ENCODE results near the gene CRISPLD2. TPM values are rescaled to one million over a fixed set of nuclear protein-coding genes. Genes with fewer than 3 reads are reported as not detected.

Gene CRISPLD2
- polyA plus RNA-seq, 1 donor from 2014 or later: 0.06 TPM

GRCh38 chr16:84825896-84826557 lies 6.2 kb downstream of the CRISPLD2 start:
- H3K4me3 ChIP-seq (ENCODE audit: low read length): no peak overlapping the region
- peaks cover 4% of the 10 kb centered on the region for H3K27me3 ChIP-seq (ENCODE audit: insufficient read depth, low read depth, low read length)
- no peaks in the 10 kb centered on the region for H3K79me2 ChIP-seq (replicated peaks; ENCODE audit: insufficient read depth, low read length)
- no peak overlapping the region for H3K9ac ChIP-seq (ENCODE audit: low read length)
- H3K9me2 ChIP-seq (ENCODE audit: insufficient read depth, low read length): no peaks in the 10 kb centered on the region
- H3K27ac ChIP-seq (ENCODE audit: low read length): no peak overlapping the region
- no peaks in the 10 kb centered on the region for H3F3A ChIP-seq (ENCODE audit: insufficient read depth, low read length, poor library complexity, severe bottlenecking)
- TF ChIP-seq SMC3 (conservative IDR thresholded peaks at IDR 0.05; ENCODE audit: poor library complexity): no peak
- no peak for TF ChIP-seq MXI1 (conservative IDR thresholded peaks at IDR 0.05; ENCODE audit: poor library complexity, severe bottlenecking)
- no peak for TF ChIP-seq TAF1 (IDR thresholded peaks at IDR 0.05; ENCODE audit: low read depth)
- no peak for TF ChIP-seq POLR2AphosphoS5 (IDR thresholded peaks at IDR 0.05)
- H2AFZ ChIP-seq (ENCODE audit: low read depth, low read length): no peak overlapping the region
- no peaks in the 10 kb centered on the region for H3K9me3 ChIP-seq (ENCODE audit: low read length)
- H4K20me1 ChIP-seq (ENCODE audit: insufficient read depth): no peaks in the 10 kb centered on the region
- no peak overlapping the region for H3K4me2 ChIP-seq (ENCODE audit: low read length)
- no peaks in the 10 kb centered on the region for H3K36me3 ChIP-seq (ENCODE audit: insufficient read depth, low read length)

DNA sequence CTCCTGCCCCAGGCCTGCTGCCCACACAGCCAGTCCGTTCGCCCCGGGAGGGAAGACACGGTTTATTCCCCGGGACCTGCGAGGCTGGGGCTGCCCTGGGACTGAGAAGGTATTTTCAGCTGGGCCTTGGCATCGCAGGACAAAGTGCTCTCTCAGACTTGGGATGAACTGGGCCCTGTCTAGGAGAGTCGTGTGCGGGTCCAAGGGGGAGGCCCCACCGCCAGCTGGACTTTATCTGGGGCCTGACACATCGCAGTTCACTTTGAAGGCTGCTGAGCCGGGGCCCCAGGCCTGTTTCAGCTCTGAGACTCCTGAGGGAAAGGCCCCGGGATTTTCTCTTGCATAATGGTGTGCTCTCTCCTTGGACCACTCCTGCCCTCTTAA lies 6.8 kb downstream of the CRISPLD2 start:
- H3K9ac ChIP-seq (ENCODE audit: low read length): no peak overlapping the region
- no peak overlapping the region for H3K27ac ChIP-seq (ENCODE audit: low read length)
- H3K4me3 ChIP-seq (ENCODE audit: low read length): no peak overlapping the region
- H3K9me3 ChIP-seq (ENCODE audit: low read length): no peaks in the 10 kb centered on the region
- H3K4me2 ChIP-seq (ENCODE audit: low read length): no peak overlapping the region
- TF ChIP-seq EP300 (conservative IDR thresholded peaks at IDR 0.05; ENCODE audit: poor library complexity, severe bottlenecking) (no peak), EZH2 (IDR thresholded peaks at IDR 0.05; ENCODE audit: borderline replicate concordance, insufficient read depth, low read length, poor library complexity, severe bottlenecking) (no peak), MXI1 (conservative IDR thresholded peaks at IDR 0.05; ENCODE audit: poor library complexity, severe bottlenecking) (no peak), REST (IDR thresholded peaks at IDR 0.05; ENCODE audit: borderline replicate concordance) (no peak), SMC3 (conservative IDR thresholded peaks at IDR 0.05; ENCODE audit: poor library complexity) (no peak), POLR2AphosphoS5 (IDR thresholded peaks at IDR 0.05) (no peak), TAF1 (IDR thresholded peaks at IDR 0.05; ENCODE audit: low read depth) (no peak), RAD21 (conservative IDR thresholded peaks at IDR 0.05) (no peak)
- TF ChIP-seq, protein P1, sequence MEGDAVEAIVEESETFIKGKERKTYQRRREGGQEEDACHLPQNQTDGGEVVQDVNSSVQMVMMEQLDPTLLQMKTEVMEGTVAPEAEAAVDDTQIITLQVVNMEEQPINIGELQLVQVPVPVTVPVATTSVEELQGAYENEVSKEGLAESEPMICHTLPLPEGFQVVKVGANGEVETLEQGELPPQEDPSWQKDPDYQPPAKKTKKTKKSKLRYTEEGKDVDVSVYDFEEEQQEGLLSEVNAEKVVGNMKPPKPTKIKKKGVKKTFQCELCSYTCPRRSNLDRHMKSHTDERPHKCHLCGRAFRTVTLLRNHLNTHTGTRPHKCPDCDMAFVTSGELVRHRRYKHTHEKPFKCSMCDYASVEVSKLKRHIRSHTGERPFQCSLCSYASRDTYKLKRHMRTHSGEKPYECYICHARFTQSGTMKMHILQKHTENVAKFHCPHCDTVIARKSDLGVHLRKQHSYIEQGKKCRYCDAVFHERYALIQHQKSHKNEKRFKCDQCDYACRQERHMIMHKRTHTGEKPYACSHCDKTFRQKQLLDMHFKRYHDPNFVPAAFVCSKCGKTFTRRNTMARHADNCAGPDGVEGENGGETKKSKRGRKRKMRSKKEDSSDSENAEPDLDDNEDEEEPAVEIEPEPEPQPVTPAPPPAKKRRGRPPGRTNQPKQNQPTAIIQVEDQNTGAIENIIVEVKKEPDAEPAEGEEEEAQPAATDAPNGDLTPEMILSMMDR (IDR thresholded peaks at IDR 0.05; ENCODE audit: poor library complexity, severe bottlenecking): no peak
- no peak overlapping the region for H2AFZ ChIP-seq (ENCODE audit: low read depth, low read length)
- H3K79me2 ChIP-seq (replicated peaks; ENCODE audit: insufficient read depth, low read length): no peaks in the 10 kb centered on the region
- no peaks in the 10 kb centered on the region for H3K27me3 ChIP-seq (ENCODE audit: insufficient read depth, low read depth, low read length)
- no peaks in the 10 kb centered on the region for H3F3A ChIP-seq (ENCODE audit: insufficient read depth, low read length, poor library complexity, severe bottlenecking)
- H3K9me2 ChIP-seq (ENCODE audit: insufficient read depth, low read length): no peaks in the 10 kb centered on the region
- H4K20me1 ChIP-seq (ENCODE audit: insufficient read depth): no peaks in the 10 kb centered on the region
- no peaks in the 10 kb centered on the region for H3K36me3 ChIP-seq (ENCODE audit: insufficient read depth, low read length)
